Measurements from ENCODE around the gene CCNL2.
"Not testable (repeated sequence)": the region's sequence is repeated elsewhere in the genome, so short reads cannot be mapped to it uniquely, and the experiment has no call there.

Gene CCNL2

DNA sequence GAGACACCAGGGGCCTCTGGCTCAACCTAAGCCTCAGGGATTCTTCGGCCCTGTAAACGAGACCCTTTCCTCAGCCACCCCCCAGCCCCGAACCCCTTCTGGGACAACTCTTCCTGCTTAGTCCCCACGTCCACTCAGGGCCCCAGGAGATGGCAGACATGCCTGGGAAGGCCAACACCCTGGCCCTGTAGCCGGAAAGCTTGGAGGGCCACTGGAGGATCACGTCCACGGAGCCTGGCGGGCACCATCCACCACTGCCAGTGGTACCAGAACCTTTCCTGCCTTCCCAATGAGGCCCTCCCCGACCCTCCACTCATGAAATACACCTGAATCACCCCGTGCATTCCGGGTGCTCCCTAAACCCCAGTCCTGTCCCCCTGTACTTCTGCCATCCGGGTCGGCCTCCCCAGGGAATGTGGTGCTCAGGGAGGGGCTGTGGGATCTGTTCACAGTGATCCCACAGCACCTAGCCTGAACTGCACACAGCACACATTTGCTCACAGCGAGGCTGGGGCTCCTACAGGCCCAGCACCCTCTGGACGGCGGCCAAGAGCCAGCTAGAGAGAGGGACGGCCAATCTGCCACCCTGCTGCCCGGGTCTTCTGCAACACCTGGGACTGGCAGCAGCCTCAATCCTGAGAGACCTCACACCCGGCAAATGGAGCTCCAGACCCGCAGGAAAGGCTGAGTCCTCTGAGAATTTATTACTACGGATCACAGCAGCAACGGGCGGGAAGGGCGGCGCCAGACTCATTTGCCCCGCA, 25.9 kb downstream of the CCNL2 start:
- peak; percentile 29 for DNase-seq

DNA sequence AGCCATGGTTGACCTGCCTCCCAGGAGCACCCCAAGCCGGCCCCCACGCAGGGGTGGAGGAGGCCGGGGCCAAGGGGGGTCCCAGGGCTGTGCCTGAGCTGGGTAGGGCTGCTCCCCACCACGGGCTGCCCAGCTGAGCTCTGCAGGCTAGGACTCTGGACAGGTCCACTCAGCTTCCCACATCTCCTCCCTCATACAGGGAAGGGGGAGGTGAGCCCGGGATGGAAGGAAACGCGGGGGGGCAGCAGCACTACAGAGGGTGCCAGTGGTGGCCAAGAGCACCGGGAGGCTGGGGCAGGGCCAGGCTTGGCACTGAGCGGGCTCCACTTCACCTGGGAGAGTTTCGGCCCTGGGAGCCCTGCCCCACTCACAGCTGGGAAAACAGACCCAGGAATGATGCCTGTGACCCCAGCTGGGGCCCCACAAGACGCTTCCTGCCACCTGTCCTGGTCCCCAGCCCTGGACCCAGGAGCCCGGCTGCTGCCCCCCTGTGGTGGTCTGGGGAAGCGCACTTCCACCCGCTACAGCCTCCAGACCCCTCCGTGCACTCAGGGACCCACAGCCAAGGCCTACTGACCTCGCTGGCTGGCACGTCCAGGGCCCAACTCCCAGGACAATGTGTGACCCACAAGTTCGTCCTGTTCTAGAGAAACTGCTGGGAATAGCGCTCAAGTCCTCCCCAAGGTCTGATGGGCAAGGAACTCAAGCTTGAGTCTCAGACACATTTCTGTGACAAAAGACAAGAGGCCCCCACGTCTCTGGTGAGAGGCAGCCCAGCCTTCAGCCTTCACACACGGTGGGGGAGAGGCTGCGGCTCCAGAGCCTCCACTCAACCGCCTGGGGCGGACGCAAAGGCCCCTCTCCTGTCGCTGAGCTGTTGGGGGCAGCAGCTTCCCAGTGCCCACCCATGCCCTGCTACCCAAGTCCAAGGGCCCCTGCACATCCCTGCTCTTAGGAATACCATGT, 27.1 kb downstream of the CCNL2 start:
- peak; percentile 79 for DNase-seq

DNA sequence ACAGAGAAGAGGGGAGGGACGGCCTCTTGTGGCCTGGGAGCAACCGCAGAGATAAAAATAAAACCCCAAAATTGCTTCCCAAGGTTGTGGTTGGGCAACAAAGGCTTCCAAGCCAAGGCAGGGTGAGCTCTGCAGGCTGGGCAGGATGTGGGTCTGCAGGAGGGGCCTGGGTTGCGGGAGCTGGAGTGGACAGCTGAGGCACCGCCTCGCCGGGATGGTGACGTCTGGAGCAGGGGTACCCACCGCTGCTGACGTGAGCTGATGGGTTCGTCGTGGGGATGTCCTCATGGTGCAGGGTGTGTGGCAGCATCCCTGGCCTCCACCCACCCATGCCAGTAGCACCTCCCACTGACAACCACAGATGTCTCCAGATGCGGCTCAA, 27.8 kb downstream of the CCNL2 start:
- peak; percentile 70 for DNase-seq

DNA sequence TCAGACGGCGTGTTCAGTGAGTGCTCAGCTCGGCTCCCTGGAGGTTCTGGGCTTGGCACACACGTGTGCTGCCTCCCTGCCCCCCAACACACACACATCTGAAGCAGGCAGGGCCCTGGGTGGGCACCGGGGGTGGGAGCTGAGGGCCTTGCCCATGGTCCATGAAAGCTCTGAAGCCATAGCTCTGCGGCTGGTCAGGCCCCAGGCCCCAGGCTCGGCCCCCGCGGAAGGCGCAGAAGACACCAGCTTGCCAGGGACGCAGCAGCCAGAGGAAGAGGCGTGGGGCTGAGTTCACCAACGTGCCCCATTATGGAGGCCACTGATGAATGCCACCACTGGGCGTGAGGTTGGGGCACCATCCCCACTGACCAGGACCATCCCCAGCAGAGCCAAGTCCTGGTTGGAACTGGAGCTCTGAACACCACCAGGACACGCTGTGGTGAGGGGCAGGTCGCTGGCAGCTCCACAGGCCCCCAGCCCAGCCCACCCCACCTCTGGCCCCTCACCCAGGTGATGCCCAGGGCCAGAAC, 28.3 kb downstream of the CCNL2 start:
- no peak for DNase-seq

DNA sequence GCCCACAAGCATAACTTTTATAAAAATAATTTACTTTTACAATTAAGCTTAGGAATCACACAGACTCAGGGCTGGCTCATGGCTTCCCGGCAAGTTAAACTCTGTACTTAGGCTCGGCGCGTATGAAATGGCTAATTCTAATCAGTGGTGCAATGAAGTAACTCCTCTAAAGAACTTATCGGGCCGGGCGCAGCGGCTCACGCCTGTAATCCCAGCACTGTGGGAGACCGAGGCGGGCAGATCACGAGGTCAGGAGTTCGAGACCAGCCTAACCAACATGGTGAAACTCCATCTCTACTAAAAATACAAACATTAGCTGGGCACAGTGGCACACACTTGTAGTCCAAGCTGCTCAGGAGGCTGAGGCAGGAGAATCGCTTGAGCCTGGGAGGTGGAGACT, 29.0 kb downstream of the CCNL2 start:
- DNase-seq, result not testable (repeated sequence)

DNA sequence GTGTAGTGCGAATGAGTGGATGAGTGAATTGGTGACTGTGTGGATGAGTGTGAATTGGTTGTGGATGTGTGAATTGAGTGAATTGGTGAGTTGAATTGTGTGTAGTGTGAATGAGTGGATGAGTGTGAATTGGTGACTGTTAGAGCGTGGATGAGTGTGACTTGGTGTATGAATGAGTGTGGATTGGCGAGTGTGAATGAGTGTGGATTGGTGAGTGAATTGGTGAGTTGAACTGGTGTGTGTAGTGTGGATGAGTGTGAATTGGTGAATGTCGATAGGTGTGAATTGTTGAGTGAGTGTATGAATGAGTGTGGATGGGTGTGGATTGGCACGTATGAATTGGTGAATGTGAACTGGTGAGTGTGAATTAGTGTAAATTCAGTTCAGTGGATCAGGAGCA, 31.8 kb downstream of the CCNL2 start:
- DNase-seq, result no peak

DNA sequence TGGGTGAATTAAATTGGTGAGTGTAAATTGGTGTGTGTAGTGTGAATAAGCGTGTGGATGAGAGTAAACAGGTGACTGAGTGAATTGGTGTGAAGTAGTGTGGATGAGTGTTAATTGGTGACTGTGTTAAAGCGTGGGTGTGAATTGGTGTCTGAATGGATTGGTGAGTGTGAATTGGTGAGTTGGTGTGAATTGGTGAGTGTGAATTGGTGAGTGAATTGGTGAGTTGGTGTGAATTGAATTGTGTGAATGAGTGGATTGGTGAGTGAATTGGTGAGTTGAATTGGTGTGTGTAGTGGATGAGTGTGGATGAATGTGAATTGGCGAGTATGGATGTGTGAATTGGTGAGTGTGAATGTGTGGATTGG, 32.5 kb downstream of the CCNL2 start:
- DNase-seq, result no peak

DNA sequence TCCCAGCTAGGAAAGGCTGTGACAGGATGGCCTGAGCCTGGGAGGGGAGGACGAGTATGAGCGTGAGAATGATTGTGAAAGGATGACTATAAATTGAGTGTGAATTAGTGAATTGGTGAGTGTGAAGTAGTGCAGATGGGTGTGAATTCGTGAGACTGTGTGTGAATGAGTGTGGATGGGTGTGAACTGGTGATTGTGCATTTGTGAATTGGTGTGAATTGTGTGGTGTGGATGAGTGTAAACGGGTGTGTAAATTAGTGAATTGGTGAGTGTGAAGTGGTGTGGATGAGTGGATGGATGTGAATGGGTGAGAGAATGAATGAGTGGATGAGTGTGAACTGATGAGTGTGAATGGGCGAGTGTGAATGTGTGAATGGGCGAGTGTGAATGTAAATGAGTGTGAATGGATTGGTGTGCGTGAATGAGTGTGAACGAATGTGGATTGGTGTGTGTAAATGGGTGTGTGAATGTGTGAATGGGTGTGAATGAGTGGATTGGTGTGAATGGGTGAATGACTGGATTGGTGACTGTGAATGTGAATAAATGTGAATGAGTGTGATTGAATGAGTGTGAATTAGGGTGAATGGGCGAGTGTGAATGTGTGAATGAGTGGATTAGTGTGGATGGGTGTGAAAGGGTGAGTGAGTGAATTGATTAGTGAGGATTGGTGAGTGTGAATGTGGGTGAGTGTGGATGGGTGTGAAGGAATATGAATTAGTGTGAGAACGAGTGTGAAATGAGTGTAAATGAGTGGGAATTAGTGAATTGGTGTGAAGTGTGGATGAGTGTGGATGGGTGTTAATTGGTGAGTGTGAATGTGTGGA, 33.0 kb downstream of the CCNL2 start:
- no peak for DNase-seq

DNA sequence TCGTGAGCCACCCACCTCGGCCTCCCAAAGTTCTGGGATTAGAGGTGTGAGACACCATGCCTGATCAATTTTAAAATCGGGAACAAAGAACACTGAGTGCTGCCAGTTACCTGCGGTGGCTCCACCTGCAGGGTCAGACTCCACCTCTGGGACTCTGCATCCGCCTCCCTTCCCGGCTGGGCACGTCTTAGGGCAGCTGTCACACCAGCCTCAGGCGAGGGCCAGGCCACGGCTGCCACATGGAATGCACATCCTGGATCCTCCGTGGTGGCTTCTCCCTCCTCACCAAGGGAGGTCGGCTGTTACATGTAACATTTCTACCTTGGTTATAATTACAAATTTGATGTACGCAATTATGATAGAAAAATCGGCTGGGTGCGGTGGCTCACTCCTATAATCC, 34.9 kb downstream of the CCNL2 start:
- DNase-seq, result no peak

DNA sequence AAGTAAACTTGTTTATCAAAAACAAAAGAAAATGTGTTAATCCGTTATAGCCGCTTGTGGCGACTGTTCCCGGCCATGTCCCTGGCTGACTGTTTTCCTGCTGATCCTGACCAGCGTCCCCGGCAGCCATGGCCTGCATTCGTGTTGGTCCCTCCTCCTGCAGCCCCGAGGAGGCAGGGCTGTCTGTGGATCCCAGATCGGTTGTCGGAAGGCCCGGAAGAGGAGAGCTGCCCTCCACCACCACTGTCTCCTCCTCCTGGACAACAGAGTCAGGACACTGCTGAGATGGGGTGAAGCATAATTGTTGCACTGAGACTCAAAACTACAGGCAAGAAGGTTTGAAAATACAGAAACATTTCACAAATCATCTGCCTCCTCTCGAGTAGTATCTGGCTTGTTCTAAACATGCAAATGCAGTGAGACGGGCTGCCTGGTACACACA, 37.1 kb downstream of the CCNL2 start:
- DNase-seq, result peak; percentile 81

DNA sequence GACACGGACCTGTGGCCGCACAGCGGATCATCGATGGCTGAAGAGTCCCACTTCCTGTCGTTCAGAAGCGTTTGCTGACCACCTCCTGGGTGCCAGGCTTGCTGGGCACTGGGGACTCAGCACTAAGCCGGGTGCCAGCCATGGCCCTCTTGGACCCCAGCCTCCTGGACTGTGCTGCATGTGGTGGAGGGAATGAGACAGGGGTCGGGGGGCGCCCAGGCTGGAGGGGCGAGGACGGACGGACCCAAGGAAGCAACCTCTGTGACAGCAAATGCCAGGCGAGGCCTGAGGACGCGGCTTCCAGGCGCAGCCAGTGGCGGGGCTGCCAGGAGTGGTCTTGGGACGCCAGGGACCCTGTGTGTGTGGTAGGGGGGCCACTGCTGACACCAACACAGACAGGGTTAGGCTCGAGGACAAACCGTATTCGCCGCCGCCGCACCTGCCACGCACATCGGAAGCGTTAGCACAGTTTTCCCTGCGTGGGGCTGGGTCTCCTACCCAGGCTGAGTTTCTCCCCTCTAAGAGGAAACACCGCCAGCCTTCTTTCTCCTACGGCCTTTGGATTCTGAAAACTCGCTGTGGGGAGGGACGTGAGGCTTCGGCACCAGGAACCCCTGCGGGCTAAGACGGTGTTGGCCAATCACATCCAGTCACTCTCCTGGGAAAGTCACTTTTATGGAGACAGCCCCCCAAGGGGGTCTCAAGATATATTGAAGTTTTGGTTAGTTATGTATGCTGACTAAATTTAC, 37.7 kb downstream of the CCNL2 start:
- DNase-seq, result peak; percentile 25

DNA sequence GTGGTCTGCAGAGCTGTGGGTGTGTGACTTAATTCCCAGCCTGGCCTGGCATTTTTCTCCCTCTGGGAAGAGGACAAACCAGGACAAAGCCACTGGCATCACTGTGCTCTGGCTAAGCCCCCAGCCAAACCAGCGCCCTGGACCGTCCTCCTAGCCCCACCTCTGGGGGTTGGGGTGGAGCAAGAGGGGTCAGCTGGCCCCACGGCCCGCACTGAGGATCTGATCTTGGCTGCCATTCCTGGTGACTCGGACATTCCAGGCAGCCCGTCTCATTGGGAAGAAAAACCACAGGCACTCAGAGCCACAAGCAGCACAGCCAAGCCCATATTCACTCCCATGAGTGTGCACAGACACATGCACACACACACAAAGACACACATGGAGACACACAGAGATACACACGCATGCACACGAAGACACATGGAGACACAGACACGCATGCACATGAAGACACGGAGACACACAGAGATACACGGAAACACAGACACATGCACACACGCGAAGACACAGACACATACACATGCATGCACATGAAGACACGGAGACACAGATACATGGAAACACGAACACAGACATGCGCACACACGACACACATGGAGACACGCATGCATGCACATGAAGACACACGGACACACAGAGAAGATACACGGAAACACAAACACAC, 38.5 kb downstream of the CCNL2 start:
- peak; percentile 80 for DNase-seq

DNA sequence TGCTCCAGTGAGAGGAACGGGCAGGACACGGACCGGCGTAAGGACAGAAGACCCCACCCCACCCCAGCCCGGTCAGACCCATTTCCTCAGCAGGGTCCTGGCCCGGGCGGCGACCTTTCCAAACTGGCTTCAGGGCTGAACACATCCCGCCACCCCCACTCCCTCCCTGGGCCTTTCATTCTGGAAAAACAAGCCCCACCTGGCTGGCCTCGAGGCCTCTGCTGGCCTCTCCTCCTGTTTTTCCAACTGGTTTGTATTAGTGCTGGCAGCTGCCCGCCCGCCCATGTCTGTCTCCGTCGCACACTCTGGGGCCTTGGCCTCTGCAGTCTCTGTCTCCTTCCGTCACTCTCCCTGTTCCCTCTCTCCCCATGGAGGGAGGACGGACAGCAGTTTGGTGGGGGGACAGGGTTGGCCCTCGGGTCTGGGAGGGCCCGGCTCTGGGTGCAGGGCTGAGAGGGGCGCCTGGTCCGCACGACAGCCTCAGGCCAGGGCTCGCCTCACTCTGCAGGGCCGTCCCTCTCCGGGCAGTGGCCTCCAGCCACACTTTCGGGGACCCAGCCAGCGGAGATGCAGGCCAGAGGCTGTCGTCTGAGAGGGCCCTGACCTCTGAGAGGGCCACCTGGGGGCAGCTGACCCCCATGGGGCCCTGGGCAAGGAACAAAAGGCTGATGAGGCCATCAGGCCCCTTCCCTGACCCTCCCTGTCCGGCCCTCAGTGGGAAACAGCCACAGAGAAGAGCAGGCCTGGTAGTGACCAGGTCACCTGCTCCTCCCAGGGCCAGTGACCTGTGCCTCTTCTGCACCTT, 39.3 kb downstream of the CCNL2 start:
- peak; percentile 89 for DNase-seq

DNA sequence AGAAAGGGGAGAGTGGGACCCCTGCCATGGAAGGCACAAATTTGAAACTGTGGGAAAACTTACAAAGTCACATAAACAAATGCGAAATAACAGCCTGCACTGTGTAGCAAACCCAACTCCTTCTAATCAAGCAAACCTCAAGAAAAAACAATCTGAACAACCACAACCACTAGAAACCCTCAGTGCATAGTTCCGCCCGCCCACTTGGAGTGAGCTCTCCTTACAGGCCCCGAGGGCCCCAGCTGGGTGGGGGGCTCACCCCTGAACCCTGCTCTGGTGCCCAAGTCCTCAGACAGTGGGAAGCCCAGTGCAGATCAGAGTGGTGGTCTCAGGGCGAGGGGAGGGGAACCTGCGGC, 39.8 kb downstream of the CCNL2 start:
- DNase-seq, result peak; percentile 81

DNA sequence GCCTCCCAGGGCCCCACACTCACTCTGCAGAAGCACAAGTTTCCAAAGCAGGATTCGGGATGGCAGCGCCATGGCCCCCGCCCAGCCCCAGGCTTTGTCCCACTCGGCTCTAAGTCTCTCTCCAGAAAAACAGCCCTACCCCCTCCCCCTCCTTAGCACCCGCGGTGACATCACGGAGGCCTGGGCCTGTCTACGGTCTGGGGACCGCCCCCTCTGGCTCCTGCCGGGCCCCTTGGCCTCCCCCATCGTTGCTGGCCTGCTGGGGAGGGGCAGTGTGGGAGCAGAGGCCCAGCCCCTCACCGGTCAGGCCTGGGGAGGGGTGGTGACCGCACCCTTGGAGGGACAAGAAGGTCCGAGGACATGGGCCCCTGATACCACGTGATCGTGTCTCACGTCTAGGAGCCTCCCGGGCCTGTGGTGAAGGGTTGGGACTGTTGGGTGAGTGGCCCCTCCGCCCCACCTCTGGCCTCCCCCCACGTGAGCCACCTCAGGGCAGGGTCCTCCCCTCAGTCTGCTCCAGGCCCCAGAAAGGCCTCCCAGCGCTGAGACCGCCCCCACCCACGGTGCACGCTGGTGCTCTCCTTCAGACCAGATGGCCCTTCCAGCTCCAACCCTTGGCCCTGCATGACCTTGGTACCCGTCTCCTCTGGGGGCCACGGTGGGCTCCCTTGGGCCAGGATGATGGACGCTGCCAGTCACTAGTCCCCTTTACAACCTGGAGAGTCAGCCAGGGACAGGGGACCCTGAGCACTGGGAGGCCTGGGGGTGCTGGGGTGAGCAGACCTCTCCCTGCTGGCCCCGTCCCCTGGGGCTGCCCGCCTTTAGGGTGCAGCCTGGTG, 40.5 kb downstream of the CCNL2 start, which contains the start of gene MXRA8:
Gene MXRA8, minus strand, starts transcription at position 123 of the 839 bp plus-strand sequence. Its CDS starts 51 bp downstream, at position 72.
- DNase-seq, result peak; percentile 95

DNA sequence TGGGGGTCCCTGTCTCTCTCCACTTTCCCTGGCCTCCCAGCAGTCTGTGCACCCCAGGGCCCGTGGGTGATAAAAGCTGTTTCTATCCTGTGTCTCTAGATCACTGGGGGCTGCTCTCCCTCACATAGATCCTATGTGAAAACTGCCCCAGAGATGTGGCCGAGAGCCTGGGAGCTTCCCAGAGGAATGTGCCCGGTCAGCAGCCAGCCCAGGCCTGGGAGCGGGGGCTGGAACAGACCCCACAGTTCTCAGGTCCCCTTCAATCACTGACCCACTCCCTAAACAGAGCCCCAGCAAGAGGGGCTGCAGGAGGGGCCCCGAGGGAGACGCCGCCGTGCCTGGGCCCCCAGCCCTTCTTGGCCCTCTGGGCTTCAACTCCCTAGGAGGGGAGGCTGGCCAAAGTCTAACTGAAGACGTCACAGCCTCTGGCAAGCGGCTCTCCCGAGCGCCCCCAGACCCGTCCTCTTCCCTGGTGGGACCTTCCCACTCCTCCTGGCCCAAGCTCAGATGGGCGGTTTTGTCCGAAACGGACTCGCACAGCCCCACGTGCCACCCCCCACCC, 41.2 kb downstream of the CCNL2 start:
- DNase-seq, result no peak

DNA sequence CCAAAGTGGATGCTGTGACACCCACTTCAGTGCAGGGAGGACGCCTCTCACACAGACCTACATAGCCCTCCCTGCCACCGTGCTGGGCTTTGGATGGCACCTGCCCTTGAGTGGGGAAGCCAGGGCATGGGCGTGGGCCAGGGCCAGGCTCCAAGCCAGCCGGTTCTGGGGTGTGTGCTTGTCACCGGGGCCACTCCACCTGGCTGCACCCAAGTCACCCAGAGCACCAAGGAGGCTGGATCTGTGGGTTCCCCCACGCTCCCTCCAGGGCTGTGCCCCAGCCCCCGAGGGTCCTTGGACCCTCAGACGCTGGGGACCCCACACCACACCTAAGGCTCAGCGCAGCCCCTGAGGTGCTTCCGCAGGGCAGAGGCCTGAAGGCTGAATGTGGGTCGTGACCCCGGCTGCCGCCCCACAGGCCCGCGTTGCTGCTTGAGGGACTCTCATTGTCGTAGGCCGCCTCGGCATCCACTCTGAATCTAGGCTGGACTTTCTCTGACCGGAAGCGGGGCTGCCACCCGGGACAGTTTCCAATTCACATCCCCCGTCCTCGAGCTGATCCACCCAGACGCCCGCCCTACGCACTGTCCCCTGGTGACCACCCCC, 42.2 kb downstream of the CCNL2 start:
- DNase-seq, result peak; percentile 37

DNA sequence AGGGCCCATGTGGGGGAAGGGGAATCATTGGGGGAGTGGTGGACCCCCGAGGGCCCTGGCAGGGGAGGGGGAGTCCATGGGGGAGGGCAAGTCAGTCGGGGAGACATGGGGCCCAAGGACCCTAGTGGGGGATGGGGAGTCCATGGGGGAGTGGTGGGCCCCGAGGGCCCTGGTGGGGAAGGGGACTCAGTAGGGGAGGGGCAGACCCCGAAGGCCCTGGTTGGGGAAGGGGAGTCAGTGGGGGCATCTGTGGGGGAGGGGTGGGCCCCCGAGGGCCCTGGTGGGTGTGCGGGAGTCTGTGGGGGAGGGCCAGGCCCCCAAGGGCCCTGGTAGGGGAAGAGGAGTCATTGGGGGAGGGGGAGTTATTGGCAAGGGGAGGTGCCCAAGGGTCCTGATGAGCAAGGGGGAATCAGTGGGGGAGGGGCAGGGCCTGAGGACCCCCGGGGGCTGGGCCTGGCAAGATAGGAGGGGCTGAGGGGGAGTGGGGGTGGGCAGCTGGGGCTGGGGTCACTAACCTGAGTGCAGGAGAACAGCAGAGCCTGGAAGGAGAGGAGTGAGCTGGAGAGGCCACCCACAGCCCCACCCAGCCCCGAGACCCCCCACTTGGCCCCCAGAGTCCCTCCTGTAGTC, 42.9 kb downstream of the CCNL2 start:
- DNase-seq, result peak; percentile 42

Data from right hindlimb (tissue), 1 donor.